Small intestine (tissue), 16 donors: ENCODE data around the gene RAB41. TPM values are rescaled to one million over a fixed set of nuclear protein-coding genes. Genes with fewer than 3 reads are reported as not detected.
"Not testable (repeated sequence)": the region's sequence is repeated elsewhere in the genome, so short reads cannot be mapped to it uniquely, and the experiment has no call there.

Source experiments
- DNase-seq, 2 donors: peaks; one replicate each; pipeline versions ENCODE4 v3.0.0 to v3.0.0-alpha.2; 2013
- FAIRE-seq: peaks from 2 replicates; lab custom pipeline; 2012; peaks lifted over from hg19 to GRCh38; lab: Jason Lieb, UNC
- H3K27ac ChIP-seq, 3 donors: one replicate each; pipeline ENCODE4 v1.5.1; 2013; ENCODE audit warnings: low read length in 2 of 3, mild to moderate bottlenecking in 2 of 3, control low read depth in 1 of 3, inconsistent platforms in 1 of 3, low read depth in 1 of 3, moderate library complexity in 1 of 3
- H3K27me3 ChIP-seq, 3 donors: one replicate each; pipeline ENCODE4 v1.6.1; 2013; ENCODE audit warnings: low read length in 3 of 3, inconsistent platforms in 1 of 3; ENCODE audit not compliant: control insufficient read depth in 3 of 3, insufficient read depth in 3 of 3
- H3K36me3 ChIP-seq, 3 donors: one replicate each; pipeline ENCODE4 v1.6.1; 2013; ENCODE audit warnings: low read length in 3 of 3, inconsistent platforms in 1 of 3, low read depth in 1 of 3, mild to moderate bottlenecking in 1 of 3, moderate library complexity in 1 of 3; ENCODE audit not compliant: control insufficient read depth in 3 of 3, insufficient read depth in 2 of 3
- H3K4me1 ChIP-seq, 3 donors: one replicate each; pipeline ENCODE4 v1.6.1; 2013; ENCODE audit warnings: low read length in 2 of 3, inconsistent platforms in 1 of 3, low read depth in 1 of 3, mild to moderate bottlenecking in 1 of 3, moderate library complexity in 1 of 3; ENCODE audit not compliant: control insufficient read depth in 3 of 3, insufficient read depth in 2 of 3
- H3K4me3 ChIP-seq, 3 donors: one replicate each; pipeline ENCODE4 v1.5.1; 2013; ENCODE audit warnings: low read length in 3 of 3, control low read depth in 1 of 3, inconsistent platforms in 1 of 3, low read depth in 1 of 3, mild to moderate bottlenecking in 1 of 3, moderate library complexity in 1 of 3
- H3K9me3 ChIP-seq, 2 donors: one replicate each; pipeline ENCODE4 v1.6.1; 2013; ENCODE audit warnings: low read depth in 1 of 2, low read length in 1 of 2; ENCODE audit not compliant: control insufficient read depth in 2 of 2, insufficient read depth in 1 of 2
- WGBS, 3 donors: extraction: QIAGEN DNeasy Blood & Tissue Kit; methylation state at CpG; one replicate each; pipeline ENCODE4 v1.1.7; 2013; 5-methylcytosine and 5-hydroxymethylcytosine counted together
- long read RNA-seq, 10 donors: transcript quantifications; one replicate each; lab custom pipeline, GENCODE V29; 2026
- polyA plus RNA-seq, 4 donors: library from polyadenylated mRNA; stranded (reverse) in 3 of 4; unstranded in 1 of 4; fragments of 200-250 nt in 3 of 4; fragments of 120-200 nt in 1 of 4; gene quantifications; one replicate each; pipeline versions ENCODE4 v1.2.1 to v1.2.3, GENCODE V29; 2013
- donor health status: healthy with polysubstance abuse.
- donor health status: control.
- donor health status: control.
- donor health status: Bipolar disorder and iron deficiency.
- donor health status: healthy.

Gene RAB41
- polyA plus RNA-seq = under 1 TPM in 1 of 4 donors, not detected in 3; 0.92 TPM
- long read RNA-seq, donor 1, partial matches to known transcripts = 93 of 155 reads
- long read RNA-seq, donor 1, other reads (novel, unspliced or antisense) = 62 of 155 reads
- long read RNA-seq, donor 2, partial matches to known transcripts = 6 of 19 reads
- long read RNA-seq, donor 2, other reads (novel, unspliced or antisense) = 13 of 19 reads
- long read RNA-seq, donor 3, partial matches to known transcripts = 27 of 47 reads
- long read RNA-seq, donor 3, other reads (novel, unspliced or antisense) = 20 of 47 reads
- long read RNA-seq, donor 4 = 0 reads
- long read RNA-seq, donor 5 = 0 reads
- long read RNA-seq, donor 6, partial matches to known transcripts = 7 of 34 reads
- long read RNA-seq, donor 6, other reads (novel, unspliced or antisense) = 27 of 34 reads
- long read RNA-seq, donor 7 = 0 reads
- long read RNA-seq, donor 8 = 0 reads
- long read RNA-seq, donor 9 = 0 reads
- long read RNA-seq, donor 10, partial matches to known transcripts = 11 of 62 reads
- long read RNA-seq, donor 10, other reads (novel, unspliced or antisense) = 51 of 62 reads

DNA sequence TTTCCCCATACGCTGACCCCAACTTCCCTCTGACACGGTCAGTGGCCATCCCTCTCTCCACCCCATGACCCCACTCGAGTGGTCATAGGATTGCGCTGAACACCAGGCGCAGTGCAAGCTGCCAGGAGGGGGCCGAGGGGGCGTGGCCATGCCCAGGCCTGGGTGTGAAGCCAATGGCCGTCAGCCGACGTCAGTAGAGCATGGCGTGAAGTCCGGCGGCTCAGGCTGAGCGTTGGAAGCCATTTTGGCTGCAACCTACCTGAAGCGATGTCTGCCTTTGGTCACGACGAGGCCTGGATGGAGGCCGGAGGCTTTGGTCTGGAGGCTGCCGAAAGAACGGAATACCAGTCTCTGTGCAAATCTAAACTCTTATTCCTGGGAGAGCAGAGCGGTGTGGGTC, at the start of gene RAB41:
Gene RAB41, plus strand, starts transcription at position 222 of the 400 bp plus-strand sequence. Its CDS starts 46 bp downstream, at position 268.
- WGBS, 3 donors = 92 to 97% (median 93%) methylated on average over 21 of the region's 21 CpGs
- H3K4me3 ChIP-seq = no peak within 1 kb of the TSS

DNA sequence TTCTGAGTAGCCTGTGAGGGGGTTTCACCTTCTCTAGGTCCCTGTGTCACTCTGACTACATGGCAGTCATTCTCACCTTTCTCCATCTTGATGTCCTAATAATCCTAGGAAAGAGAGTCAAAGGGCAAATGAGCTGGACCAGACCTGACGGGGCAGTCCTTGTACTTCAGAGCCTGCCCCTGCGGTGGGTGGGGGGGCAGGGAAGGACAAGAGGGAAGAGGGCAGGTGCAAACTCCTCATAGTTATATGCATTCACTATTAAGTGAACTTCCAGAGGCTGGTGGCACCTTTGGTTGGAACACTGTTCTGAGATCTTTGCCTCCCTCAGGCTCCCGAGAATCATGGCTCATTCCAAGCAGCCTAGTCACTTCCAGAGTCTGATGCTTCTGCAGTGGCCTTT, 47.6 kb upstream of the RAB41 start, which contains the start of gene AWAT1:
Gene AWAT1, plus strand, starts transcription at position 301 of the 400 bp plus-strand sequence. Its CDS starts 41 bp downstream, at position 342.
- WGBS, 3 donors = 38 to 72% (median 49%) methylated on average over 2 to 3 of the region's 3 CpGs
- no peak within 1 kb of the TSS for H3K27ac ChIP-seq
- no peaks in the 10 kb centered on the region for H3K9me3 ChIP-seq
- DNase-seq (no peak), FAIRE-seq (no peak)
- H3K4me1 ChIP-seq = no peaks in the 10 kb centered on the region
- no peaks in the 10 kb centered on the region for H3K36me3 ChIP-seq
- H3K4me3 ChIP-seq = no peak within 1 kb of the TSS
- H3K27me3 ChIP-seq = no peaks in the 10 kb centered on the region

More for the DNA sequence above, at the start of gene RAB41:
- Histone ChIP-seq H3K9me3 (no peaks in the 10 kb centered on the region), H3K27ac (no peak within 1 kb of the TSS), H3K36me3 (peaks cover 0 to 3% (median 0%) of the 10 kb centered on the region in 3 donors), H3K27me3 (no peaks in the 10 kb centered on the region), H3K4me1 (no peaks in the 10 kb centered on the region)
- DNase-seq (no peak), FAIRE-seq (no peak)

DNA sequence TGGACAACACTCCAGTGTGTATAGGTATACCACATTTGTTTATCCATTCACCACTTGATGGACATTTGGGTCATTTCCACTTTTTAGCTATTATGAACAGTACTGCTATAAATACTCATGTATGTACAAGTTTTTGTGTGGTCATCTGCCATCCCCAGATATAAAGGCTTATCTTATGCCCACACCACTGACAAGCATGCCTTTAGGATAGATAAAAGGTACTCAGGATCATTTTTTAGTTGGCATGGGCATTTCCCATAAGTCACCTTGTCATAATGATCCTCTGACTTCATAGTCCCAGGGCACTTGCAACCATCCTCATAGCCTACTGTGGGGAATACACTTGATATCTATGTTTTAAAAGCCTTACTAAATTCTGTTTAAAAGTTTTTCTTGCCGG, 41.2 kb upstream of the RAB41 start:
- FAIRE-seq (no peak), DNase-seq (no peak)
- Histone ChIP-seq H3K27me3 (no peaks in the 10 kb centered on the region), H3K27ac (no peak overlapping the region), H3K9me3 (no peaks in the 10 kb centered on the region), H3K36me3 (no peaks in the 10 kb centered on the region), H3K4me3 (no peak overlapping the region), H3K4me1 (no peaks in the 10 kb centered on the region)
- 95 to 100% (median 95%) methylated on average over 1 of the region's 1 CpG for WGBS, 3 donors

DNA sequence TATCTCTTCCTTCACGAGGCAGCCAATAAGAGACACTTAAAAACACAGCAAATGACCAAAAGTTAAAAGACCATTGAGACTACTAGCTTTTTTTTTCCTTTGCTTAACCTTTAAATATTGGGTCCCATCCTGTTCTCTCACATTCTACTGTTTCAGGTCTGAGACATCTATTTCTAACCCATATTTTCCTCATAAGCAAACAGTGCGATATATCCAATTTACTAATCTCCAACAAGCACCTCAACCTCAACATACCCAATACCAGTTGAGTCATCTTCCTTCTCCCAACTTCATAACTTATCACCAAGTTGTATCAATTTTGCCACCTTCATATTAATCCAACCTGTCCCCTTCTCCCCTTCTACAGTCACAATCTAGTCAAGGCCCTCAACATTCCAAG, 40.5 kb upstream of the RAB41 start:
- no peak overlapping the region for H3K27ac ChIP-seq
- no peaks in the 10 kb centered on the region for H3K27me3 ChIP-seq
- WGBS, 3 donors = 73 to 90% (median 85%) methylated on average over 2 of the region's 2 CpGs
- no peaks in the 10 kb centered on the region for H3K36me3 ChIP-seq
- H3K4me1 ChIP-seq = no peaks in the 10 kb centered on the region
- FAIRE-seq = no peak
- no peak overlapping the region for H3K4me3 ChIP-seq
- DNase-seq = no peak
- H3K9me3 ChIP-seq = no peaks in the 10 kb centered on the region

DNA sequence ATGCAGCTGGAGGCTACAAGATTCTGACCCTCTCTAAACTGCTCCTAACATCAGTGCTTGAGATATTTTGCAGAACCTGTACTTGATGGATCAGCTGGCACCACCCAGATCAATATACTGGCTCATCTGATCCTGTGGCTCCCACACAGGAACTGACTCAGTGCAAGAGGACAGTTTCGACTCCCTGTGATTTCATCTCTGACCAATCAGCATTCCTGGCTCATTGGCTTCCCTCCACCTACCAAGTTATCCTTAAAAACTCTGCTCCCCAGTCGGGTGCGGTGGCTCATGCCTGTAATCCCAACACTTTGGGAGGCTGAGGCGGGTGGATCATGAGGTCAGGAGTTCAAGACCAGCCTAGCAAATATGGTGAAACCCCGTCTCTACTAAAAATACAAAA, 38.4 kb upstream of the RAB41 start:
- WGBS, 3 donors = 66 to 84% (median 76%) methylated on average over 5 of the region's 5 CpGs
- not testable (repeated sequence) for H3K4me3 ChIP-seq, H3K27me3 ChIP-seq, DNase-seq, H3K4me1 ChIP-seq, FAIRE-seq, H3K27ac ChIP-seq, H3K36me3 ChIP-seq, H3K9me3 ChIP-seq

DNA sequence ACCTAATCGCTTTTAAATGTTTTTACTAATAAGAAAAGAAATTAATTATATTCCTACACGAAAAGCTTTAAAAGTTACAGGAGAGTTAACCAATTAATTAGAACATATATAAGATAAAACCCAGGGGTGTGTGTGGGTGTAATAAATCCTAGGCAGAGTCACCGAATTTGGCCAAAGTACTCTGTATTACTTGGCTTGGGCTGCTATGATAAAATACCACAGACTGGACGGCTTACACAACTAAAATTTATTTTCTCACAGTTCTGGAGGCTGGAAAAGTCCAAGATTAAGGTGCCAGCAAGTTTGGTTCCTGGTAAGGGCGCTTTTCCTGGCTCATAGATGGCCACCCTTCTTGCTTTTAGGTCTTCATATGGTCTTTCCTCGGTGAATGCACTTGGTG, 37.1 kb upstream of the RAB41 start:
- no peaks in the 10 kb centered on the region for H3K4me1 ChIP-seq
- no peaks in the 10 kb centered on the region for H3K27me3 ChIP-seq
- H3K36me3 ChIP-seq = no peaks in the 10 kb centered on the region
- FAIRE-seq = no peak
- 58 to 73% (median 64%) methylated on average over 6 of the region's 6 CpGs for WGBS, 3 donors
- DNase-seq = no peak
- H3K4me3 ChIP-seq = no peak overlapping the region
- no peaks in the 10 kb centered on the region for H3K9me3 ChIP-seq
- H3K27ac ChIP-seq = no peak overlapping the region

DNA sequence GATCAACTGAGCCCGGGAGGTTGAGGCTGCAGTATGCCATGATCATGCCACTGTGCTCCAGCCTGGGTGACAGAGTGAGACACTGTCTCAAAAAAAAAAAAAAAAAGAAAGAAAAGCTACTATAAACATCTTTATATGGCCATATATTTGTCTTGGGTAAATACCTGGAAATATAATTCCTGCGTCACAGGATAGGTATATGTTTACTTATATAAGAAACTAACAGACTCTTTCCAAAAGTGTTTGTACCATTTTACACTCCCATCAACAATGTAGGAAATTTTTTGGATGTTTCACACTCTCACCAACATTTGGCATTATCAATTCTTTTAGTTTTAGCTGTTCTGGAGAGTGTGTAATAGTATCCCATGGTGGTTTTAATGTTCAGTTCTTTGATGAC, 34.7 kb upstream of the RAB41 start:
- Histone ChIP-seq H3K27me3 (no peaks in the 10 kb centered on the region), H3K4me3 (no peak overlapping the region), H3K27ac (no peak overlapping the region), H3K4me1 (no peaks in the 10 kb centered on the region), H3K36me3 (no peaks in the 10 kb centered on the region), H3K9me3 (no peaks in the 10 kb centered on the region)
- DNase-seq (no peak), FAIRE-seq (no peak)
- 86 to 89% (median 87%) methylated on average over 2 of the region's 2 CpGs for WGBS, 3 donors

DNA sequence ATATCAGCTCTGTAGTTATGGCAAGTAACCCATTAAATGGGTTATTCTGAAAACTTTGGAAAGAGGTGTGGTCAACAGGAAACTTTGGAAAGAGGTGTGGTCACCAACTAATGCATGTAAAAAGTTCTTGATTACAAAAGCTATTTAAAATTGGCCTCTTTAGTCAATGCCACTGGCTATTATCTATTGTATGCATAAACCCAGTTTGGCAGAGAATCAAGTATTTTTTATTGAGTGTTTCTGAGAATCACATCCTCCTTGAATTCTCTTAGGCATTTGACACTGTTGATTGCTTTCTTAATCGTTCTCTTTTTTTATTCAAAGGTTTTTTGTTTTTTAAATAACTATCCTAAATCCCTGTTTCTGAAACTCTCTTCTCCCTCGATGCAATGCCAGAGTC, 29.5 kb upstream of the RAB41 start:
- H3K36me3 ChIP-seq = no peaks in the 10 kb centered on the region
- no peaks in the 10 kb centered on the region for H3K27me3 ChIP-seq
- FAIRE-seq = no peak
- no peak for DNase-seq
- 57 to 77% (median 68%) methylated on average over 2 of the region's 2 CpGs for whole genome bisulfite sequencing, 3 donors
- H3K9me3 ChIP-seq = no peaks in the 10 kb centered on the region
- no peak overlapping the region for H3K27ac ChIP-seq
- no peak overlapping the region for H3K4me3 ChIP-seq
- H3K4me1 ChIP-seq = peaks cover 0 to 16% (median 0%) of the 10 kb centered on the region in 3 donors
